Measurements from ENCODE around the gene DSE. TPM values are rescaled to one million over a fixed set of nuclear protein-coding genes. Genes with fewer than 3 reads are reported as not detected.

DSE gene
- total RNA-seq, 1 experiment from 2014 or later: 5.4 TPM

DNA sequence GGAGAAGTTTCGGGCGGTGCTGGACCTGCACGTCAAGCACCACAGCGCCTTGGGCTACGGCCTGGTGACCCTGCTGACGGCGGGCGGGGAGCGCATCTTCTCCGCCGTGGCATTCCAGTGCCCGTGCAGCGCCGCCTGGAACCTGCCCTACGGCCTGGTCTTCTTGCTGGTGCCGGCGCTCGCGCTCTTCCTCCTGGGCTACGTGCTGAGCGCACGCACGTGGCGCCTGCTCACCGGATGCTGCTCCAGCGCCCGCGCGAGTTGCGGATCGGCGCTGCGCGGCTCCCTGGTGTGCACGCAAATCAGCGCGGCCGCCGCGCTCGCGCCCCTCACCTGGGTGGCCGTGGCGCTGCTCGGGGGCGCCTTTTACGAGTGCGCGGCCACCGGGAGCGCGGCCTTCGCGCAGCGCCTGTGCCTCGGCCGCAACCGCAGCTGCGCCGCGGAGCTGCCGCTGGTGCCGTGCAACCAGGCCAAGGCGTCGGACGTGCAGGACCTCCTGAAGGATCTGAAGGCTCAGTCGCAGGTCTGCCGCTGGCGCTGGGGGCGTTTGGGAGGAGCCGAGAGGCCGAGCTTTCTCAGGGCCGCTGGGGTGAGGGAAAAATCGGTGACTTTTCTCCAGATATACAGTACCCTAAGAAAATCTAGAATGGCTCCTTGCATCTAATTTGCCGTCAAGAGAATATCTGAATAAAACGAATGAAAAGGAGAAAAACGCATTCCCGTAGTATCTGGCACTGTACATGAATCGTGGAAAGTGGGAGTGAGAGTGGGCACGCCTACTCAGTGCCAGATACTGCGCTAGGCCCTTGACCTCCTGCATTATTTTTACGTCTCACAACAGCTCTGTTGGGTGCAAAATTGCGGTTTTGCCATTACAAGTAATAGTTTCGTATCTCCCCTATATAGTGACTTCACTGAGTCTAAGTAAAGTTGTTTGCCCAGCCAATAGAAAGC lies 91.5 kb downstream of the DSE start:
- no peak overlapping the region for H3K27ac ChIP-seq (ENCODE audit: low read length)
- peak; percentile 88 for ATAC-seq
- H3K36me3 ChIP-seq (ENCODE audit: control insufficient read depth, insufficient read depth, low read length): no peaks in the 10 kb centered on the region
- H3K4me1 ChIP-seq (ENCODE audit: control insufficient read depth, insufficient read depth, low read length): 0 out of 2 replicates have a peak, but pooled peaks cover 4% of the 10 kb centered on the region
- intact Hi-C loops (cut with micrococcal nuclease; ENCODE audit: unreplicated experiment): loop anchor here (5.0 kb wide), 1 partner anchor 175 kb away; no protein-coding TSS in a partner anchor
- peaks cover 52% of the 10 kb centered on the region for H3K27me3 ChIP-seq (ENCODE audit: control insufficient read depth, insufficient read depth, low read length)
- TF ChIP-seq REST (IDR thresholded peaks at IDR 0.05; ENCODE audit: insufficient read depth in 1 of 2, low read depth in 2 of 2, low read length in 1 of 2): no peak
- peak; percentile 16; the same call in 1 of the 2 replicates for TF ChIP-seq TCF7L2 (IDR thresholded peaks at IDR 0.05; ENCODE audit: low read depth, low read length)
- POLR2A ChIA-PET: no interaction called here
- no TSS peak for BruUV-seq (replicated peaks)
- DNase-seq (ENCODE audit: low read depth, low spot score): no peak
- H3K4me3 ChIP-seq (ENCODE audit: low read depth in 2 of 2, low read length in 2 of 2): peak overlapping the region; percentile 36 to 52
- in situ Hi-C loops (cut with HindIII; ENCODE audit: low pct_unique_long_range_greater_than_20kb, low sequenced_read_pairs): no loop called here
- no peaks in the 10 kb centered on the region for H3K9me3 ChIP-seq (ENCODE audit: control insufficient read depth, insufficient read depth, low read depth, low read length)
- CTCF ChIA-PET: no interaction called here

DNA sequence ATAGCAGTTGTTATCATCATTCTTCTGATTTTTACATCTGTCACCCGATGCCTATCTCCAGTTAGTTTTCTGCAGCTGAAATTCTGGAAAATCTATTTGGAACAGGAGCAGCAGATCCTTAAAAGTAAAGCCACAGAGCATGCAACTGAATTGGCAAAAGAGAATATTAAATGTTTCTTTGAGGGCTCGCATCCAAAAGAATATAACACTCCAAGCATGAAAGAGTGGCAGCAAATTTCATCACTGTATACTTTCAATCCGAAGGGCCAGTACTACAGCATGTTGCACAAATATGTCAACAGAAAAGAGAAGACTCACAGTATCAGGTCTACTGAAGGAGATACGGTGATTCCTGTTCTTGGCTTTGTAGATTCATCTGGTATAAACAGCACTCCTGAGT lies 92.6 kb downstream of the DSE start:
- Histone ChIP-seq H3K27ac (ENCODE audit: low read length) (no peak overlapping the region), H3K36me3 (ENCODE audit: control insufficient read depth, insufficient read depth, low read length) (no peaks in the 10 kb centered on the region), H3K9me3 (ENCODE audit: control insufficient read depth, insufficient read depth, low read depth, low read length) (no peaks in the 10 kb centered on the region), H3K4me3 (ENCODE audit: low read depth in 2 of 2, low read length in 2 of 2) (no peak overlapping the region), H3K4me1 (ENCODE audit: control insufficient read depth, insufficient read depth, low read length) (0 out of 2 replicates have a peak, but pooled peaks cover 4% of the 10 kb centered on the region), H3K27me3 (ENCODE audit: control insufficient read depth, insufficient read depth, low read length) (peaks cover 53% of the 10 kb centered on the region)
- ChIA-PET CTCF (no interaction called here), POLR2A (no interaction called here)
- in situ Hi-C loops (cut with HindIII; ENCODE audit: low pct_unique_long_range_greater_than_20kb, low sequenced_read_pairs): no loop called here
- TF ChIP-seq TCF7L2 (IDR thresholded peaks at IDR 0.05; ENCODE audit: low read depth, low read length) (no peak), REST (IDR thresholded peaks at IDR 0.05; ENCODE audit: insufficient read depth in 1 of 2, low read depth in 2 of 2, low read length in 1 of 2) (no peak), POLR2AphosphoS5 (IDR thresholded peaks at IDR 0.05; ENCODE audit: low read depth, low read length) (no peak), SIN3A (IDR thresholded peaks at IDR 0.05; ENCODE audit: borderline replicate concordance, insufficient read depth, low read depth, low read length) (no peak)
- TF ChIP-seq, protein P1, sequence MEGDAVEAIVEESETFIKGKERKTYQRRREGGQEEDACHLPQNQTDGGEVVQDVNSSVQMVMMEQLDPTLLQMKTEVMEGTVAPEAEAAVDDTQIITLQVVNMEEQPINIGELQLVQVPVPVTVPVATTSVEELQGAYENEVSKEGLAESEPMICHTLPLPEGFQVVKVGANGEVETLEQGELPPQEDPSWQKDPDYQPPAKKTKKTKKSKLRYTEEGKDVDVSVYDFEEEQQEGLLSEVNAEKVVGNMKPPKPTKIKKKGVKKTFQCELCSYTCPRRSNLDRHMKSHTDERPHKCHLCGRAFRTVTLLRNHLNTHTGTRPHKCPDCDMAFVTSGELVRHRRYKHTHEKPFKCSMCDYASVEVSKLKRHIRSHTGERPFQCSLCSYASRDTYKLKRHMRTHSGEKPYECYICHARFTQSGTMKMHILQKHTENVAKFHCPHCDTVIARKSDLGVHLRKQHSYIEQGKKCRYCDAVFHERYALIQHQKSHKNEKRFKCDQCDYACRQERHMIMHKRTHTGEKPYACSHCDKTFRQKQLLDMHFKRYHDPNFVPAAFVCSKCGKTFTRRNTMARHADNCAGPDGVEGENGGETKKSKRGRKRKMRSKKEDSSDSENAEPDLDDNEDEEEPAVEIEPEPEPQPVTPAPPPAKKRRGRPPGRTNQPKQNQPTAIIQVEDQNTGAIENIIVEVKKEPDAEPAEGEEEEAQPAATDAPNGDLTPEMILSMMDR (IDR thresholded peaks at IDR 0.05): no peak
- ATAC-seq: no peak
- intact Hi-C loops (cut with micrococcal nuclease; ENCODE audit: unreplicated experiment): loop anchor here (5.0 kb wide), 1 partner anchor 176 kb away; no protein-coding TSS in a partner anchor
- no peak for DNase-seq (ENCODE audit: low read depth, low spot score)
- BruUV-seq (replicated peaks): no TSS peak

Measured in Panc1 (cell line).